ENCODE measurements around the gene WNT5A.

The WNT5A gene

DNA sequence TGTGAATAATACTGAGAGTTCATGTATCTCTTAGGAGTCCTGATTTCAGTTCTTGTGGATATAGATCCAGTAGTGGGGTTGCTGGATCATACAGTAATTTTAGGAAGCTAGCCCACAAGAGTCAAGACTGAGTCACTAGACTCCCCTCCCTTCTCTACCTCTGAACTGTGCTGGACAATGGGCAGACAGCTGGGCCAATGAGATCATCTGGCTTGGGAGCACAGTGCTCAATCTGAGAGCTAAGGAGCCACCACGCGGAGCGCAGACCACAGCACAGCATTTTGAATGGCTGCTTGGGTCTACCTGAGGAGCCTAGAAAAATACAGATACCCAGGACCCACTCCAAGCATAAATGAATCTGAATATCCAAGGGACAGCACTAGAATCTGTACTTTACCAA, 32.5 kb downstream of the WNT5A start:
- H3K4me3 ChIP-seq (ENCODE audit: low read depth, low read length) = no peak overlapping the region
- no peak overlapping the region for H3K27ac ChIP-seq (ENCODE audit: extremely low read depth, low read depth, low read length)
- H3K36me3 ChIP-seq (ENCODE audit: control insufficient read depth in 2 of 2, insufficient read depth in 1 of 2, low read length in 2 of 2) = no peaks in the 10 kb centered on the region
- H3K9me3 ChIP-seq (ENCODE audit: control insufficient read depth, insufficient read depth, low read depth, low read length) = no peaks in the 10 kb centered on the region
- TF ChIP-seq ZNF341 (tag by site-specific recombination; IDR thresholded peaks at IDR 0.05; ENCODE audit: low read depth) (no peak), ZNF704 (tag by site-specific recombination; IDR thresholded peaks at IDR 0.05) (no peak), ZNF274 (IDR thresholded peaks at IDR 0.05; ENCODE audit: low read length) (no peak), ZNF274 (tag by site-specific recombination; IDR thresholded peaks at IDR 0.05; ENCODE audit: borderline replicate concordance) (no peak), ZSCAN23 (tag by site-specific recombination; IDR thresholded peaks at IDR 0.05) (no peak), SALL2 (tag by site-specific recombination; IDR thresholded peaks at IDR 0.05; ENCODE audit: borderline replicate concordance) (no peak), ZNF623 (tag by site-specific recombination; IDR thresholded peaks at IDR 0.05) (no peak), INSM2 (tag by site-specific recombination; IDR thresholded peaks at IDR 0.05) (no peak), MEIS1 (CRISPR knock-in tag; IDR thresholded peaks at IDR 0.05; ENCODE audit: borderline replicate concordance) (no peak), ZNF664 (tag by site-specific recombination; IDR thresholded peaks at IDR 0.05) (no peak), ZNF416 (tag by site-specific recombination; IDR thresholded peaks at IDR 0.05) (no peak), ZNF48 (tag by site-specific recombination; IDR thresholded peaks at IDR 0.05) (no peak), ZNF660 (tag by site-specific recombination; IDR thresholded peaks at IDR 0.05) (no peak), ZNF248 (tag by site-specific recombination; IDR thresholded peaks at IDR 0.05) (no peak), REPIN1 (tag by site-specific recombination; IDR thresholded peaks at IDR 0.05; ENCODE audit: low read depth) (no peak)
- TF ChIP-seq, protein P1, sequence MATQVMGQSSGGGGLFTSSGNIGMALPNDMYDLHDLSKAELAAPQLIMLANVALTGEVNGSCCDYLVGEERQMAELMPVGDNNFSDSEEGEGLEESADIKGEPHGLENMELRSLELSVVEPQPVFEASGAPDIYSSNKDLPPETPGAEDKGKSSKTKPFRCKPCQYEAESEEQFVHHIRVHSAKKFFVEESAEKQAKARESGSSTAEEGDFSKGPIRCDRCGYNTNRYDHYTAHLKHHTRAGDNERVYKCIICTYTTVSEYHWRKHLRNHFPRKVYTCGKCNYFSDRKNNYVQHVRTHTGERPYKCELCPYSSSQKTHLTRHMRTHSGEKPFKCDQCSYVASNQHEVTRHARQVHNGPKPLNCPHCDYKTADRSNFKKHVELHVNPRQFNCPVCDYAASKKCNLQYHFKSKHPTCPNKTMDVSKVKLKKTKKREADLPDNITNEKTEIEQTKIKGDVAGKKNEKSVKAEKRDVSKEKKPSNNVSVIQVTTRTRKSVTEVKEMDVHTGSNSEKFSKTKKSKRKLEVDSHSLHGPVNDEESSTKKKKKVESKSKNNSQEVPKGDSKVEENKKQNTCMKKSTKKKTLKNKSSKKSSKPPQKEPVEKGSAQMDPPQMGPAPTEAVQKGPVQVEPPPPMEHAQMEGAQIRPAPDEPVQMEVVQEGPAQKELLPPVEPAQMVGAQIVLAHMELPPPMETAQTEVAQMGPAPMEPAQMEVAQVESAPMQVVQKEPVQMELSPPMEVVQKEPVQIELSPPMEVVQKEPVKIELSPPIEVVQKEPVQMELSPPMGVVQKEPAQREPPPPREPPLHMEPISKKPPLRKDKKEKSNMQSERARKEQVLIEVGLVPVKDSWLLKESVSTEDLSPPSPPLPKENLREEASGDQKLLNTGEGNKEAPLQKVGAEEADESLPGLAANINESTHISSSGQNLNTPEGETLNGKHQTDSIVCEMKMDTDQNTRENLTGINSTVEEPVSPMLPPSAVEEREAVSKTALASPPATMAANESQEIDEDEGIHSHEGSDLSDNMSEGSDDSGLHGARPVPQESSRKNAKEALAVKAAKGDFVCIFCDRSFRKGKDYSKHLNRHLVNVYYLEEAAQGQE (tag by site-specific recombination; IDR thresholded peaks at IDR 0.05) = no peak
- TF ChIP-seq, protein P2, sequence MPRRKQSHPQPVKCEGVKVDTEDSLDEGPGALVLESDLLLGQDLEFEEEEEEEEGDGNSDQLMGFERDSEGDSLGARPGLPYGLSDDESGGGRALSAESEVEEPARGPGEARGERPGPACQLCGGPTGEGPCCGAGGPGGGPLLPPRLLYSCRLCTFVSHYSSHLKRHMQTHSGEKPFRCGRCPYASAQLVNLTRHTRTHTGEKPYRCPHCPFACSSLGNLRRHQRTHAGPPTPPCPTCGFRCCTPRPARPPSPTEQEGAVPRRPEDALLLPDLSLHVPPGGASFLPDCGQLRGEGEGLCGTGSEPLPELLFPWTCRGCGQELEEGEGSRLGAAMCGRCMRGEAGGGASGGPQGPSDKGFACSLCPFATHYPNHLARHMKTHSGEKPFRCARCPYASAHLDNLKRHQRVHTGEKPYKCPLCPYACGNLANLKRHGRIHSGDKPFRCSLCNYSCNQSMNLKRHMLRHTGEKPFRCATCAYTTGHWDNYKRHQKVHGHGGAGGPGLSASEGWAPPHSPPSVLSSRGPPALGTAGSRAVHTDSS (tag by site-specific recombination; IDR thresholded peaks at IDR 0.05) = no peak
- H3K4me1 ChIP-seq (ENCODE audit: control insufficient read depth, insufficient read depth, low read length) = no peaks in the 10 kb centered on the region
- ChIA-PET POLR2A (no interaction called here), CTCF (interaction anchor here (1.2 kb wide), 1 partner anchor 292 kb away, joined by 3 read pairs; no protein-coding TSS in a partner anchor)

DNA sequence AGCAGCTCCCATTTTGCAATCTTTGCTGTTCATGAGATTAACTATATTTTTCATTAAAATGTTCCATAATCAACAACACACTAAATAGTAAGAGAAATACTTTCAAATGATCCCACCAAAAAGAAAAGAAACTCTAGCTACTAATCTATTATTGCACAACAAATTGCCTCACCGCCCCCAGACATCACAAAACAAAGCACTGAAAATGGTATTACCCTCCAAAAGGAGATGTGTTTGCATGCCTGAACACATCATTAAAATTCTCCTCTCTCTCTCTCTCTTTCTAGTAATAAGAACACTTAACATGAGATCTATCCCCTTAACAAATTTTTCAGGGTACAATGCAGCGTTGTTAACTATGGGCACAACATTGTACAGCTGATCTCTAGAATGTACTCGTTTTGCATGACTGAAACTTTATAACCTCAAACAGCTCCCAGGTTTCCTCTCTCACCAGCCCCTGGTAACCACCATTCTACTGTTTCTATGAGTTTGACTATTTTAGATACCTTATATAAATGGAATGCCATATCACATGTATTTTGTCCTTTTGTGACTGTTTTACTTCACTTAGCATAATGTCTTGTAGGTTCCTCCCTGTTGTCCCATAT, 33.1 kb downstream of the WNT5A start:
- CTCF ChIA-PET = interaction anchor here (1.2 kb wide), 1 partner anchor 293 kb away, joined by 3 read pairs; no protein-coding TSS in a partner anchor
- no peak overlapping the region for H3K27ac ChIP-seq (ENCODE audit: extremely low read depth, low read depth, low read length)
- no peak overlapping the region for H3K4me3 ChIP-seq (ENCODE audit: low read depth, low read length)
- no peaks in the 10 kb centered on the region for H3K9me3 ChIP-seq (ENCODE audit: control insufficient read depth, insufficient read depth, low read depth, low read length)
- H3K36me3 ChIP-seq (ENCODE audit: control insufficient read depth in 2 of 2, insufficient read depth in 1 of 2, low read length in 2 of 2) = no peaks in the 10 kb centered on the region
- no peaks in the 10 kb centered on the region for H3K4me1 ChIP-seq (ENCODE audit: control insufficient read depth, insufficient read depth, low read length)
- POLR2A ChIA-PET = no interaction called here
- TF ChIP-seq SETDB1 (IDR thresholded peaks at IDR 0.05; ENCODE audit: insufficient read length, low read length) (no peak), OVOL3 (tag by site-specific recombination; IDR thresholded peaks at IDR 0.05) (no peak), ZNF561 (tag by site-specific recombination; IDR thresholded peaks at IDR 0.05; ENCODE audit: borderline replicate concordance) (no peak), KLF9 (tag by site-specific recombination; IDR thresholded peaks at IDR 0.05; ENCODE audit: low read depth) (no peak), ZNF426 (tag by site-specific recombination; IDR thresholded peaks at IDR 0.05) (no peak), HIC1 (tag by site-specific recombination; IDR thresholded peaks at IDR 0.05) (no peak), ZNF214 (tag by site-specific recombination; IDR thresholded peaks at IDR 0.05; ENCODE audit: borderline replicate concordance) (no peak), ZNF350 (tag by site-specific recombination; IDR thresholded peaks at IDR 0.05) (no peak), KLF8 (tag by site-specific recombination; IDR thresholded peaks at IDR 0.05) (no peak), ZNF423 (tag by site-specific recombination; IDR thresholded peaks at IDR 0.05) (no peak)

Data from HEK293 (cell line).